ENCODE data around the gene TMEM252.

GRCh38 chr9:68523367-68523936 is 17.2 kb downstream of the TMEM252 start:
- TF ChIP-seq CTCF (IDR thresholded peaks at IDR 0.05) (no peak), POLR2A (IDR thresholded peaks at IDR 0.05; ENCODE audit: low read depth) (no peak), POLR2AphosphoS5 (IDR thresholded peaks at IDR 0.05) (no peak)
